Measurements from ENCODE around the gene NTRK3.

The NTRK3 gene

GRCh38 chr15:88177451-88177850 lies 79.1 kb downstream of the NTRK3 start:
- no peak for DNase-seq

GRCh38 chr15:88174571-88174970 lies 82.0 kb downstream of the NTRK3 start:
- peak; percentile 44 for DNase-seq

DNA sequence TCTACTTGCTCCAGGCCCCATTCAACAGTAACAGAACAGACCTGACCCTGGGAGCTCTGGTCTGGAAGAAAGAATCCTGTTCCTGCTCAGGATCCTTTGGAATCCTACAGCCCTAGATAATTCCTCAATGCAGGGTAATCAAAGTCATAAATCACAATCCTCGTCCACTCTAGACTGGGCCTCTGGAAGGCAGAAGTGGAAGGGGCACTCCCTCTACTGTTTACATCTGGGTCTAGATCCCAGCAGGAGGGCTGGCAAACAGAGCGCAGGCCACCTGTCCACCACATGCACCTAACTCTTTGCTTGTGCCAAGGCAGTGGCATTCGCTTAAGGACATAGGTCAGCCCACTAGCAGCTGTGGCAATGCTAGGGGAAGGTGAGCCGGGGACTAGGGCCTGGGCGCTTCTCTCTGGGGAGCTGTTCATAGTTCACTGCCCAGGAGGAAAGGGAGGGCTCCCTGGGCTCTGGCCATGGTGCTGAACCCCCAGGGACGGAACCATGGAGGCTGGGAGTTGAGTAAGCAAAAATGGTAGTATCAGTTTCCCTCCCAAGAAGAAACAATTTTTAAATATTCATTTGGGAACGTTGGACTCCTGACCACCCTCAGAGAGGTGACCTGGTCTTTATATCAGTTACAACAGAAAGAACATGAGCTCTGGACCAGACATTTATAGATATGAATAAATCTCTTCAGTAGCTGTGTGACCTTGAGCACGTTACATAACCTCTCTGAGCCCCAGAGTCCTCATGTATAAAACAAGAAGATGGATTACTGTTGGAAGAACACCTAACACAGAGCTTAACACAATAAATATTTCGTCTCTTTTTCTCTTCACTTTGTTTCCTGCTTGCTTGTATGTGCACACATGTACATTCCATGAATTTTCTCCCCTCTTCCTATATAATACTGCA lies 90.2 kb downstream of the NTRK3 start:
- peak; percentile 55 for DNase-seq

- DNase-seq, result no peak
Observed at GRCh38 chr15:88161636-88162035, 94.9 kb downstream of the NTRK3 start.

- DNase-seq, result no peak
Observed at GRCh38 chr15:88155310-88155709, 101.2 kb downstream of the NTRK3 start.

- no peak for DNase-seq
Observed at GRCh38 chr15:88152672-88153071, 103.9 kb downstream of the NTRK3 start.

DNA sequence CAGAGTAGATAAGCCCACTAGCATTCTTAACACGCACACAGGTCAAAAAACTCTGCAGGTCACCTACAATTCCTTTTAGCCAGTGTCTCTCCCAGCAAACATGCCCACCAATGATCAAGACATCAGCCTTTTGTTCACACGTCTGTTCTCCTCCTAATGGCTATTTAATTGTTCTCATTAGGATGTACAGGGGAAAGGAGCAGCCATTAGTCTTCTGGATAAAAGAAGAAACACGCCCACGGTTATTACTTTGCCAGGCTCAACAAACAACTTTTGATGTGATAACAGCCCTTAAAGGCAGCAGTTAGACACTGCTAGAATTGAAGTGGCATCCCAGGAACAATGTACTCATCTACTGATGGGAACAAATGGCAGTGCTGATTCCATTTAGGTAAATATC lies 108.8 kb downstream of the NTRK3 start:
- DNase-seq, result no peak

- no peak for DNase-seq
Observed at GRCh38 chr15:88144921-88145653, 111.5 kb downstream of the NTRK3 start.

DNA sequence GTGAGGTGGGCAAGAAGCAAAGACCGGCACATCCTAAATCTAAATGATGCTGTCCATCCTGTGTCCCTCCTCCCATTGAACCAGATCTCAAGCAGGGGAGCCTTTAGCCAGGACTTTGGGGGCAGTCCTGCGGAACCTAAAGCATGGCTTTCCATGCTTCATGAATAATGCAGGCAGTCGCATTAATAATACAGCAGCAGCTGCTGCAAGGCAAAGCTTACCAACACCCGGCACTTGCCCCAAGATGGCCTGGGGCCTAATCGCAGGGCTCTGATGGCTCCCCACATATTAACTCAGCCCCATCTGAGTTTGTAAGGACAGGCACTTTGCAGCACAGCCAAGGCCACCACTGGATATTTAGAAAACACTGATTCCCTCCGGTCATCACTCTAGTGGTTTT lies 114.4 kb downstream of the NTRK3 start:
- peak; percentile 89 for DNase-seq

DNA sequence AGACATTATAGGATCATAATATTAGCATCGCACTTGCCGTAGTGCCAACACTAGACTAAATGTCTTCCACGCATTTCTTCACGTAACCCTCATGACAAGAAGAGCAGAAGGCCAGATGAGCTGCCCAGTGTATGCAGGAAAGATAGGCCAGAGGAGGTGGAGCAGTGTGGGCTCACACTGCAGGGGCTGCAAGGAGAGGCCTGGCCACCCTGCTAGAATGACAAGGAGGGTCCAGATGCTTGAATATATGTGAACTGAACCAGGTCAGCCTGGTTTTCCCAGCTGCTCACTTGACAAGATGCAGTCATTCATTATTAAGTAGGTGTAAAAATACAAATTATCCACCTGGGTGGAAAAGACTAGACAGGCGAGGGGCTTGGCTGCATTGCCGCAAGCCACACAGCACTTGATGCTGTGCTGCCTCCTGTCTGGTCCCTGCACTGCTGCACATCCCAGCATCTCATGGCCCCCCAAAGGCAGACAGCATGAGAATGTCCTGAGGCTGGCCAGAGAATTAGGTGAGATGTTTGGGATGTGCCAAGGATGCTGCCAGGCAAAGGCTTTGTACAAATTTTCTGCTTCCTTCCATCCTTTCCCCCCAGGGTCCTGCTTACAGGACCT lies 115.2 kb downstream of the NTRK3 start:
- DNase-seq, result peak; percentile 81

GRCh38 chr15:88140398-88140797 lies 116.1 kb downstream of the NTRK3 start:
- no peak for DNase-seq

GRCh38 chr15:88139936-88140335 lies 116.6 kb downstream of the NTRK3 start:
- no peak for DNase-seq

DNA sequence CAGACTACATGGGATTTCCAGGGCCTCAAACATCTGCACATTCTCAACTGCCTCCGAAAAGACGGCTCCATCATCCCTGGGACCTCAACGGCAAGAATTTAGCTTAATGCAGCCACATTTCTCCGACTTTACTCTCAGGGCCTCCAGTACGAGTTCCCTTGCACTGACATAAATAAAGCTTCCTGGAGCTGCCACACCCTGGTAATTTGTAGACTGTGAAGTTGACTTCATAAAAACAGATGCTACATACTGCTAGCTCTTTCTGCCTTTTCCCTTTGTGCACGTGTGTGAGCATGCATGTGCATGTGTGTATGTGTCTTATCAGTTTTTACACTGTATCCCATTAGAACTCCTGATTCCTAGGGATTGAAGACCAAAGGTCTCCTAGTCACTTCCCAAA lies 122.7 kb downstream of the NTRK3 start:
- DNase-seq, result no peak

DNA sequence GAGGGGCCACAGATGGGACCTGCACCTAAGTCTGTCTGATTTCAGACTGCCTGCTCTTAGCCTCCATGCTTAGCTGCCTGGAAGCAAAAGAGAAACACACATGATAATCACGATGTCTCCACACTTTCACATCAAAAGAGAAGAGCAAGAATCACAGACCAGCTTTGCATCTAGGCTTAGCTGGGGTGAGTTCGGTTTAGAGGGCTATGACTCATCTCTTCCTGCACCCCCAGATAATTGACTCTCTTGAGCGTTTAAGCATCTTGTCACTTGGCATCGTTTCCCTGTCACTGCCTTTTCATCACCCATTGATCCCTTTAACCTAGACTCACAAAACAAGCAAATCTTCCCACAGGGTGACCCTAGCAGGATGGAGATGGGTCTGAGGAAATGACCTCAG lies 124.0 kb downstream of the NTRK3 start:
- DNase-seq, result peak; percentile 30

DNA sequence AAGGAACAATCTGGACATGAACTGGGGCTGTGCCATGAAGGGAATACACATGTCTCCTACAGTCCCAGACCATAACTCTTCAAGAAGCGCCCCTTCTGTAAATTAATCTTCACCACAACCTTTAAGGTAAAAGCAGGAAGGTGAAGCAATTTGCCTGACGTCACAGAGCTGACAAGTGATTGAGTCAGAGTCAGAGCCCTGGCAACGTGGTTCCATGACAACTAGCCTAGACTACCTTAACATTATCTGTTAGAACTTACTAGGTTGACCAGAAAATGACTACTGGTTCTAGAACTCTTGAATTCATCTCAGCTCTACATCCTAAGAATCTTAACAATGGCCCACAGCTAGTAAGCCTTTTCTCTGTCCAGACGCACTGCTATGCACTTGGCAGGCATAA lies 124.6 kb downstream of the NTRK3 start:
- no peak for DNase-seq

- DNase-seq, result no peak
Observed at GRCh38 chr15:88127432-88127790, 129.1 kb downstream of the NTRK3 start.

GRCh38 chr15:88126695-88127431 lies 129.7 kb downstream of the NTRK3 start:
- no peak for DNase-seq

GRCh38 chr15:88125576-88125975 lies 131.0 kb downstream of the NTRK3 start:
- DNase-seq, result no peak

DNA sequence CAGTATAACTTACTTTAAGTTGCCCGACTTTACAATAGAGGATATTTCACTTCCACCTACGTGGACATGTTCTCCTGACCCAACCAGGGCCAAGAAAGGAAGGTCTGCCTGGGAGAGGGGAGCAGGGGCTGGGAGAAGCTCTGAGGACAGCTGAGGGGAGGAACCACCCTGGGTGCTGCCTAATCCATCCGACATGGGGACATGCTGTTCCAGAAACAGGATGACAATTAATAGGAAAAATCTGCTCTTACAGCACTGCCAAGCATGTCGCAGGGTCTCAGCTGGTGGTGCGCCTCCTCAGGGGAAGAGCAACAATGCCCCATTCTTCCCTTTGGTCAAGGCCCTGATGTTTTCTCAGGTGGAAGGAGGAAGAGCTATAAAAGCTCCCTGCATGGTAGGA lies 132.3 kb downstream of the NTRK3 start:
- DNase-seq, result no peak

DNA sequence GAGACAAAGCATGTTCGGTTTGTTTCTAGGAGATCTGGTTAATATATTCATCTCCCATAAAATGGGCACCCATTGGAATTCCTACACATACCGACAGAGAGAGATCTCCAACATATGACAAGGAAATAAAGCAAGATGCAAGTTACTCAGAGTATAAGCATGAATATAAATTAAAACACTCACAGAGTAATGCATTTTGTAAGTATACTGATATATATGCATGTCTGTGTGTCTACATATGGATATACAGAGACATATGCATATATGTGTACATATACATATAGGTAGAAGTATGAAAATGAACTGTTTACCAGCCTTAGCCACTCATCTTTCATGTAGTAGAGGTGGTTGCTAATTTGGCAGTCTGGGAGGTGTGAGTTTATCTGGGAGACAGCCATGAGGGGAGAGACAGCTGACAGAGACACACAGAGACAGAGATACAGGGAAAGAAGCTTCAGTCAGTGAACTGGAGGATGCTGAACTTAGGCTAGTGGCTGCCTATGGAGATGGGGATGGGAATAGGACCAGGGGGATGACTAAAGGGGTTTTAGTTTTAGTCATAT lies 134.5 kb downstream of the NTRK3 start:
- no peak for DNase-seq

DNA sequence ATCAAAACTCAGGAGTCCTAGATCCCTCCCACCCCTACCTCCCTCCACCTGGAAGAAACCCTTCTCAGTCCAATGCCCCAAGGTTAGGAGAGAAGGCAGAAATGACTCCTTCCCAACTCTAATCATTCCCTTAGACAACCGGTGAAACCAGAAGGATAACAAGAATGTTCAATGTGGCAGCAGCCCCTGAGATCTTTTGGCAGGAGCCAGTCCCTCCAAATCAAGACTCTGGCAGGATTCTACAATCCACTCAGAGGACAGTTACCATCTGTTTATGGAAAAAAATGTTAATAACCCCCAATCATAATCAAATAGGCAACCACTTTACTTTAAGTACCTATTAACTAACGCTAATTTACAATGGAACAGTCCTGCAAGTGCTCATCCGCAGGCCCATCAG lies 136.5 kb downstream of the NTRK3 start:
- DNase-seq, result no peak

- DNase-seq, result no peak
Observed at GRCh38 chr15:88118741-88119140, 137.8 kb downstream of the NTRK3 start.

DNA sequence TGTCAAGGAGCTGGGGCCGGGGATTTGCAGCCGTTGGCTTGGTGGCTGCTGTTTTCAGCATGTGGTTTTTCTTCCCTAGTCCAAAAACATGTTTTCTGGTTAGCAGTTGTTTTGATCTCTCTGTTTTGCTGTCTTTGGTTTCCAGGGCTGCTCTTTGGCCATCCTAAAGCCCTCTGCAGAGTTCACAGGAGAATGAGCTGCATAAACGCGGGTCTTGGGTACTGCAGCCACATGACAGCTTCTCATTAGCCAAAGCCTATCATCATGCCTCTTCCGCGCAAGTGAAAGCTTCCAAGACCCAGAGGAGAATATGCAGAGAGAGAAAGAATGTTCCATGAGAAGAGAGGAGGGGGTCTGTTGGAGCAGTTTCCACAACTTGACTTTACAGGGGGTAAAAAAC lies 138.5 kb downstream of the NTRK3 start:
- no peak for DNase-seq
